ENCODE results near the gene COL5A1.

COL5A1 gene

DNA sequence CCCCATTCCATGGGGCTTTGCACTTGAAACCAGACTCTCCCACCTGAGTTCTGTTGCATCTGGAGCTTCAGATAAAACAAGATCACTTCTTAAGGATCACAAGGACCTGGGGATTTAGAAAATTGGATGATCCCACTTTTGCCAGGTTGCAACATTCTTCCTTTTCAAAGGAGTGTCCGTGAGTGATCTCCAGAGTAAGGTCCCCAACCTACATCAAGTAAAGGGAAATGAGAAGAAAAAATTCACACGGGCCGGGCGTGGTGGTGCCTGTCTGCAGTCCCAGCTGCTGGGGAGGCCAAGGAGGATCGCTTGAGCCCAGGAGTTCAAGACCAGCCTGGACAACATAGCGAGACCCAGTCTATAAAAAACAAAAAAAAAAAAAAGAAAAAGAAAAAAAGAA lies 41.2 kb upstream of the COL5A1 start:
- no peak for TF ChIP-seq BACH2 (CRISPR knock-in tag; IDR thresholded peaks at IDR 0.05; ENCODE audit: borderline replicate concordance)
- TF ChIP-seq ZNF8 (CRISPR knock-in tag; IDR thresholded peaks at IDR 0.05), result no peak
- TF ChIP-seq PPARA (CRISPR knock-in tag; IDR thresholded peaks at IDR 0.05; ENCODE audit: borderline replicate concordance), result no peak
- TF ChIP-seq ISL1 (CRISPR knock-in tag; IDR thresholded peaks at IDR 0.05), result no peak
- TF ChIP-seq TOX (CRISPR knock-in tag; IDR thresholded peaks at IDR 0.05; ENCODE audit: borderline replicate concordance), result no peak
- TF ChIP-seq ZNF70 (CRISPR knock-in tag; IDR thresholded peaks at IDR 0.05), result no peak
- TF ChIP-seq TCF4 (CRISPR knock-in tag; IDR thresholded peaks at IDR 0.05; ENCODE audit: borderline replicate concordance), result no peak
- no peak for TF ChIP-seq ESRRG (CRISPR knock-in tag; IDR thresholded peaks at IDR 0.05)

DNA sequence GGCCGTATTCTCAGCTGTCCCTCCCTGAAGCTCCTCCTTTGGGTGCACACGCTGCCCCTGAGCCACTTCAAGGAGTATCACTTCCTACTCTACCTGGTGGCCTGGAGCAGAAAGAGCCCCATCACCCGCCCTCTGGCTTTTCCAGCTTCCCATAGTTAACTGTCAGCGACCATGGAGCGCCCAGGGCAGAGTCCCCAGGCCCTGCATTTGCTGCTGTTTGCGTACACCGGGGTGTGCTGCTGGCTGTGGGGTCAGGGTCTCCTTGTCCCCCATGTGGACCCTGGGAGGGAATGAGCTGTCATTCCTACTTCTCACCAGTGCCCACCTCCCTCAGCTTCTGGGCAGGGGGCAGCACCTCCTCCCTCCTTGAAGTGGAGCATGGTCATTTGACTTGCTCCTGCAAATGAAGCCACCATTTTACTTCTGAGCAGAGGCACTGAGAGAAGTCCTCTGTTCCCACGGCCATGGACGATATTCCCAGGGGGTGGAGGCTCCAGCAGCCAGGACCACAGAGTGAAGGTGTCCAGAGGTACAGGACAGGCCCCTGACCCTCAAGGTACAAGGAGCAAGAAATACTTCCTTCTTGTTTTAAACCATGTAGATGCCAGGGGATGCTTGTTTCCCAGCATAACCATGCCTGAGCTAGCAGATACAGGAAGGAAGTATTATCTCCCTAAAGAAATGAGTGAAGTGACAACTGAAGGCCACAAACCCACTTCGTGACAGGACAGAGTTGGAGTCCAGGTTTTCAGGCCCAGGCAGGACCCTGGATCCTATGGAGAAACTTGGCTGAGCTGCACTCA lies 40.6 kb upstream of the COL5A1 start:
- no peak for ATAC-seq
- TF ChIP-seq ZNF70 (CRISPR knock-in tag; IDR thresholded peaks at IDR 0.05) (no peak), BACH2 (CRISPR knock-in tag; IDR thresholded peaks at IDR 0.05; ENCODE audit: borderline replicate concordance) (no peak), RARB (CRISPR knock-in tag; IDR thresholded peaks at IDR 0.05) (no peak), ESRRG (CRISPR knock-in tag; IDR thresholded peaks at IDR 0.05) (no peak), ZNF565 (CRISPR knock-in tag; conservative IDR thresholded peaks at IDR 0.05; ENCODE audit: low read depth) (no peak), CSDC2 (CRISPR knock-in tag; IDR thresholded peaks at IDR 0.05) (no peak), ZNF8 (CRISPR knock-in tag; IDR thresholded peaks at IDR 0.05) (no peak), TOX (CRISPR knock-in tag; IDR thresholded peaks at IDR 0.05; ENCODE audit: borderline replicate concordance) (no peak), SNAI2 (CRISPR knock-in tag; IDR thresholded peaks at IDR 0.05) (no peak), OSR1 (CRISPR knock-in tag; IDR thresholded peaks at IDR 0.05) (no peak), ZFP3 (CRISPR knock-in tag; IDR thresholded peaks at IDR 0.05) (no peak), ZC3H10 (CRISPR knock-in tag; IDR thresholded peaks at IDR 0.05) (no peak)
- TF ChIP-seq, protein P1, sequence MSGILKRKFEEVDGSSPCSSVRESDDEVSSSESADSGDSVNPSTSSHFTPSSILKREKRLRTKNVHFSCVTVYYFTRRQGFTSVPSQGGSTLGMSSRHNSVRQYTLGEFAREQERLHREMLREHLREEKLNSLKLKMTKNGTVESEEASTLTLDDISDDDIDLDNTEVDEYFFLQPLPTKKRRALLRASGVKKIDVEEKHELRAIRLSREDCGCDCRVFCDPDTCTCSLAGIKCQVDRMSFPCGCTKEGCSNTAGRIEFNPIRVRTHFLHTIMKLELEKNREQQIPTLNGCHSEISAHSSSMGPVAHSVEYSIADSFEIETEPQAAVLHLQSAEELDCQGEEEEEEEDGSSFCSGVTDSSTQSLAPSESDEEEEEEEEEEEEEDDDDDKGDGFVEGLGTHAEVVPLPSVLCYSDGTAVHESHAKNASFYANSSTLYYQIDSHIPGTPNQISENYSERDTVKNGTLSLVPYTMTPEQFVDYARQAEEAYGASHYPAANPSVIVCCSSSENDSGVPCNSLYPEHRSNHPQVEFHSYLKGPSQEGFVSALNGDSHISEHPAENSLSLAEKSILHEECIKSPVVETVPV (CRISPR knock-in tag; IDR thresholded peaks at IDR 0.05), result no peak
- TF ChIP-seq, protein P2, sequence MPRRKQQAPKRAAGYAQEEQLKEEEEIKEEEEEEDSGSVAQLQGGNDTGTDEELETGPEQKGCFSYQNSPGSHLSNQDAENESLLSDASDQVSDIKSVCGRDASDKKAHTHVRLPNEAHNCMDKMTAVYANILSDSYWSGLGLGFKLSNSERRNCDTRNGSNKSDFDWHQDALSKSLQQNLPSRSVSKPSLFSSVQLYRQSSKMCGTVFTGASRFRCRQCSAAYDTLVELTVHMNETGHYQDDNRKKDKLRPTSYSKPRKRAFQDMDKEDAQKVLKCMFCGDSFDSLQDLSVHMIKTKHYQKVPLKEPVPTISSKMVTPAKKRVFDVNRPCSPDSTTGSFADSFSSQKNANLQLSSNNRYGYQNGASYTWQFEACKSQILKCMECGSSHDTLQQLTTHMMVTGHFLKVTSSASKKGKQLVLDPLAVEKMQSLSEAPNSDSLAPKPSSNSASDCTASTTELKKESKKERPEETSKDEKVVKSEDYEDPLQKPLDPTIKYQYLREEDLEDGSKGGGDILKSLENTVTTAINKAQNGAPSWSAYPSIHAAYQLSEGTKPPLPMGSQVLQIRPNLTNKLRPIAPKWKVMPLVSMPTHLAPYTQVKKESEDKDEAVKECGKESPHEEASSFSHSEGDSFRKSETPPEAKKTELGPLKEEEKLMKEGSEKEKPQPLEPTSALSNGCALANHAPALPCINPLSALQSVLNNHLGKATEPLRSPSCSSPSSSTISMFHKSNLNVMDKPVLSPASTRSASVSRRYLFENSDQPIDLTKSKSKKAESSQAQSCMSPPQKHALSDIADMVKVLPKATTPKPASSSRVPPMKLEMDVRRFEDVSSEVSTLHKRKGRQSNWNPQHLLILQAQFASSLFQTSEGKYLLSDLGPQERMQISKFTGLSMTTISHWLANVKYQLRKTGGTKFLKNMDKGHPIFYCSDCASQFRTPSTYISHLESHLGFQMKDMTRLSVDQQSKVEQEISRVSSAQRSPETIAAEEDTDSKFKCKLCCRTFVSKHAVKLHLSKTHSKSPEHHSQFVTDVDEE (CRISPR knock-in tag; IDR thresholded peaks at IDR 0.05), result no peak
- TF ChIP-seq, protein P3, sequence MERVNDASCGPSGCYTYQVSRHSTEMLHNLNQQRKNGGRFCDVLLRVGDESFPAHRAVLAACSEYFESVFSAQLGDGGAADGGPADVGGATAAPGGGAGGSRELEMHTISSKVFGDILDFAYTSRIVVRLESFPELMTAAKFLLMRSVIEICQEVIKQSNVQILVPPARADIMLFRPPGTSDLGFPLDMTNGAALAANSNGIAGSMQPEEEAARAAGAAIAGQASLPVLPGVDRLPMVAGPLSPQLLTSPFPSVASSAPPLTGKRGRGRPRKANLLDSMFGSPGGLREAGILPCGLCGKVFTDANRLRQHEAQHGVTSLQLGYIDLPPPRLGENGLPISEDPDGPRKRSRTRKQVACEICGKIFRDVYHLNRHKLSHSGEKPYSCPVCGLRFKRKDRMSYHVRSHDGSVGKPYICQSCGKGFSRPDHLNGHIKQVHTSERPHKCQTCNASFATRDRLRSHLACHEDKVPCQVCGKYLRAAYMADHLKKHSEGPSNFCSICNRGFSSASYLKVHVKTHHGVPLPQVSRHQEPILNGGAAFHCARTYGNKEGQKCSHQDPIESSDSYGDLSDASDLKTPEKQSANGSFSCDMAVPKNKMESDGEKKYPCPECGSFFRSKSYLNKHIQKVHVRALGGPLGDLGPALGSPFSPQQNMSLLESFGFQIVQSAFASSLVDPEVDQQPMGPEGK (CRISPR knock-in tag; IDR thresholded peaks at IDR 0.05; ENCODE audit: borderline replicate concordance), result no peak

More for the DNA sequence above, 41.2 kb upstream of the COL5A1 start:
- no peak for ATAC-seq

DNA sequence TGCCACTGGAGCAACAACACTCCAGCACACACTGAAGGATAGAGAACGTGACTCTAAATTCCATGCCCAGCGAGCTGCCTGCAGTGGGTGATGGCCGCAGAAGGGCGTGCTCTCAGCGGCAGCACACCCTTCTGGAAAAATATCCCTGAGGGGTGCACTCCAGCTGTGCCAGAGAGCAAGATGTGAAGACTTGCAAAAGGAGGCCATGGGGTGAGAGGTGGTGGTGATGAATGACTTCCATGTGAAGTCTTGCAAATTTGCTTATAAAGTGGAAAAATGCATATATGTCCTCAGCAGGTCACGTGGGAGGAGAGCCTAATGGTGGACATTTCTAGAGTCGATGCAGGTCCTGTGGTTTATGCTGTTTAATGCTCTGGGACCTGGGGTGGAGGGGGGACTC lies 39.8 kb upstream of the COL5A1 start:
- no peak for ATAC-seq

More for the DNA sequence above, 39.8 kb upstream of the COL5A1 start:
- TF ChIP-seq, protein P4, sequence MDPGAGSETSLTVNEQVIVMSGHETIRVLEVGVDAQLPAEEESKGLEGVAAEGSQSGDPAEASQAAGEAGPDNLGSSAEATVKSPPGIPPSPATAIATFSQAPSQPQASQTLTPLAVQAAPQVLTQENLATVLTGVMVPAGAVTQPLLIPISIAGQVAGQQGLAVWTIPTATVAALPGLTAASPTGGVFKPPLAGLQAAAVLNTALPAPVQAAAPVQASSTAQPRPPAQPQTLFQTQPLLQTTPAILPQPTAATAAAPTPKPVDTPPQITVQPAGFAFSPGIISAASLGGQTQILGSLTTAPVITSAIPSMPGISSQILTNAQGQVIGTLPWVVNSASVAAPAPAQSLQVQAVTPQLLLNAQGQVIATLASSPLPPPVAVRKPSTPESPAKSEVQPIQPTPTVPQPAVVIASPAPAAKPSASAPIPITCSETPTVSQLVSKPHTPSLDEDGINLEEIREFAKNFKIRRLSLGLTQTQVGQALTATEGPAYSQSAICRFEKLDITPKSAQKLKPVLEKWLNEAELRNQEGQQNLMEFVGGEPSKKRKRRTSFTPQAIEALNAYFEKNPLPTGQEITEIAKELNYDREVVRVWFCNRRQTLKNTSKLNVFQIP (CRISPR knock-in tag; IDR thresholded peaks at IDR 0.05; ENCODE audit: borderline replicate concordance, low read depth), result no peak
- TF ChIP-seq CSDC2 (CRISPR knock-in tag; IDR thresholded peaks at IDR 0.05), result no peak
- TF ChIP-seq, protein P2 (CRISPR knock-in tag; IDR thresholded peaks at IDR 0.05), result no peak
- TF ChIP-seq BACH2 (CRISPR knock-in tag; IDR thresholded peaks at IDR 0.05; ENCODE audit: borderline replicate concordance), result no peak
- TF ChIP-seq SNAI2 (CRISPR knock-in tag; IDR thresholded peaks at IDR 0.05), result no peak
- no peak for TF ChIP-seq TOX (CRISPR knock-in tag; IDR thresholded peaks at IDR 0.05; ENCODE audit: borderline replicate concordance)
- TF ChIP-seq ZNF70 (CRISPR knock-in tag; IDR thresholded peaks at IDR 0.05), result no peak
- TF ChIP-seq ZFP3 (CRISPR knock-in tag; IDR thresholded peaks at IDR 0.05), result no peak
- no peak for TF ChIP-seq TCF4 (CRISPR knock-in tag; IDR thresholded peaks at IDR 0.05; ENCODE audit: borderline replicate concordance)
- TF ChIP-seq GLIS3 (CRISPR knock-in tag; IDR thresholded peaks at IDR 0.05), result no peak
- no peak for TF ChIP-seq OSR1 (CRISPR knock-in tag; IDR thresholded peaks at IDR 0.05)
- no peak for TF ChIP-seq ZNF8 (CRISPR knock-in tag; IDR thresholded peaks at IDR 0.05)
- TF ChIP-seq, protein P5, sequence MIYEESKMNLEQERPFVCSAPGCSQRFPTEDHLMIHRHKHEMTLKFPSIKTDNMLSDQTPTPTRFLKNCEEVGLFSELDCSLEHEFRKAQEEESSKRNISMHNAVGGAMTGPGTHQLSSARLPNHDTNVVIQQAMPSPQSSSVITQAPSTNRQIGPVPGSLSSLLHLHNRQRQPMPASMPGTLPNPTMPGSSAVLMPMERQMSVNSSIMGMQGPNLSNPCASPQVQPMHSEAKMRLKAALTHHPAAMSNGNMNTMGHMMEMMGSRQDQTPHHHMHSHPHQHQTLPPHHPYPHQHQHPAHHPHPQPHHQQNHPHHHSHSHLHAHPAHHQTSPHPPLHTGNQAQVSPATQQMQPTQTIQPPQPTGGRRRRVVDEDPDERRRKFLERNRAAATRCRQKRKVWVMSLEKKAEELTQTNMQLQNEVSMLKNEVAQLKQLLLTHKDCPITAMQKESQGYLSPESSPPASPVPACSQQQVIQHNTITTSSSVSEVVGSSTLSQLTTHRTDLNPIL (CRISPR knock-in tag; IDR thresholded peaks at IDR 0.05; ENCODE audit: low read depth), result no peak

Measured in SK-N-SH treated with all-trans-retinoic acid at 6 μM for 48 hours (cell line).